Body of pancreas (tissue), 4 donors: Measurements from ENCODE around the gene P3H2. TPM values are rescaled to one million over a fixed set of nuclear protein-coding genes. Genes with fewer than 3 reads are reported as not detected.

Experiments used
- ATAC-seq: fragments of 150-250 bp; one replicate; pipeline ENCODE4 v1.9.1; 2016
- DNase-seq, 4 donors: peaks; one replicate each; pipeline ENCODE4 v3.0.0-alpha.2; 2019
- H3K27ac ChIP-seq, 4 donors: fragments of 200-600 bp; sonication (generic); 1 replicate in 3 of 4; 2 replicates in 1 of 4; pipeline versions ENCODE4 v1.5.1 to v1.6.1; 2016 to 2019; ENCODE audit warnings: mild to moderate bottlenecking in 1 of 4, mixed read lengths in 1 of 4, moderate library complexity in 1 of 4
- H3K27me3 ChIP-seq, 2 donors: fragments of 200-600 bp; sonication (generic); one replicate each; pipeline ENCODE4 v1.6.0; 2016; ENCODE audit warnings: mild to moderate bottlenecking in 1 of 2
- H3K36me3 ChIP-seq, 2 donors: fragments of 200-600 bp; sonication (generic); replicated peaks in 1 of 2; 2 replicates each; pipeline ENCODE4 v1.5.1; 2016; ENCODE audit warnings: low read depth in 2 of 2; ENCODE audit not compliant: insufficient read depth in 1 of 2
- H3K4me1 ChIP-seq: fragments of 200-600 bp; sonication (generic); one replicate; pipeline ENCODE4 v1.6.0; 2016
- H3K4me3 ChIP-seq, 2 donors: fragments of 200-600 bp; sonication (generic); 1 replicate in 1 of 2; 2 replicates in 1 of 2; pipeline ENCODE4 v1.5.1; 2016 to 2019
- H3K9me3 ChIP-seq, 3 donors: fragments of 200-600 bp; sonication (generic); 1 replicate in 2 of 3; 2 replicates in 1 of 3; pipeline ENCODE4 v1.5.1; 2016
- CTCF ChIP-seq, 7 experiments: fragments of 450-650 bp in 4 of 7; fragments of 200-600 bp in 3 of 7; sonication (generic) in 3 of 7; IDR thresholded peaks; one replicate each; pipeline ENCODE4 v1.5.1; 2016 to 2019; ENCODE audit warnings: antibody characterized with exemption in 7 of 7
- POLR2A ChIP-seq, 3 donors: fragments of 450-650 bp; IDR thresholded peaks; one replicate each; pipeline ENCODE4 v1.6.1; 2016; ENCODE audit warnings: antibody characterized with exemption in 3 of 3, mild to moderate bottlenecking in 2 of 3
- WGBS, 2 donors: methylation state at CpG; one replicate each; pipeline ENCODE4 v1.1.5; 2017; 5-methylcytosine and 5-hydroxymethylcytosine counted together
- intact Hi-C: fragments of 100-400 bp; cut with DNase I; formaldehyde crosslinking; loops from one replicate; pipeline ENCODE4 v1.15.1; 2023
- total RNA-seq, 2 donors: library from RNA; depleted of rRNA; stranded (reverse); fragments of >200 nt; gene quantifications; one replicate each; pipeline ENCODE4 v1.1.0, GENCODE V29; 2016

The P3H2 gene
- total RNA-seq, 2 donors from 2014 or later, result 3.0 to 35.5 TPM

GRCh38 chr3:190031887-190032752, 88.6 kb downstream of the P3H2 start:
- 32 to 35% methylated on average over 1 of the region's 1 CpG for WGBS, 2 donors
- ATAC-seq, result no peak
- no peak for DNase-seq

GRCh38 chr3:190027116-190027515, 93.6 kb downstream of the P3H2 start:
- DNase-seq, result no peak
- H3K4me3 ChIP-seq, result no peak overlapping the region
- no peaks in the 10 kb centered on the region for H3K36me3 ChIP-seq
- no peaks in the 10 kb centered on the region for H3K4me1 ChIP-seq
- 78 to 81% methylated on average over 3 of the region's 3 CpGs for WGBS, 2 donors
- TF ChIP-seq CTCF (IDR thresholded peaks at IDR 0.05) (no peak), POLR2A (IDR thresholded peaks at IDR 0.05) (no peak)
- ATAC-seq, result no peak
- no peaks in the 10 kb centered on the region for H3K9me3 ChIP-seq
- intact Hi-C loops, result no loop called here
- H3K27ac ChIP-seq, result no peak overlapping the region
- H3K27me3 ChIP-seq, result no peaks in the 10 kb centered on the region

More at GRCh38 chr3:190031887-190032752, 88.6 kb downstream of the P3H2 start:
- TF ChIP-seq CTCF (IDR thresholded peaks at IDR 0.05), result no peak
- TF ChIP-seq POLR2A (IDR thresholded peaks at IDR 0.05), result no peak
- intact Hi-C loops, result no loop called here
- Histone ChIP-seq H3K4me1 (no peaks in the 10 kb centered on the region), H3K4me3 (no peak overlapping the region), H3K27ac (no peak overlapping the region), H3K36me3 (no peaks in the 10 kb centered on the region), H3K9me3 (no peaks in the 10 kb centered on the region), H3K27me3 (no peaks in the 10 kb centered on the region)

DNA sequence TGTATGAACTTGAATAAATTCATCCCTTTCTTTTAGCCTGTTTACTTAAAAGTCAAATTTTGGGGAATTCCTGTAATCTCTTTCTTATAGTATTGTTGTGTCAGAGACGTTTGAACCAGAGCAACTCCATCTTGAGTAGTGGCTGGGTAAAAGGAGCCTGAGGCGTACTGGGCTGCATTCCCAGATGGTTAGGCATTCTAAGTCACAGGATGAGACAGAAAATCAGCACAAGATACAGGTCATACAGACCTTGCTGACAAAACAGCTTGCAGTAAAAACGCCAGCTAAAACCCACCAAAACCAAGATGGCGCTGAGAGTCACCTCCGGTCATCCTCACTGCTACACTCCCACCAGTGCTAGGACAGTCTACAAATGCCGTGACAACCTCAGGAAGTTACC, 94.5 kb downstream of the P3H2 start:
- 72 to 74% methylated on average over 6 of the region's 6 CpGs for WGBS, 2 donors
- no peaks in the 10 kb centered on the region for H3K9me3 ChIP-seq
- H3K36me3 ChIP-seq, result no peaks in the 10 kb centered on the region
- no peak for DNase-seq
- TF ChIP-seq POLR2A (IDR thresholded peaks at IDR 0.05) (no peak), CTCF (IDR thresholded peaks at IDR 0.05) (no peak)
- intact Hi-C loops, result no loop called here
- no peaks in the 10 kb centered on the region for H3K27me3 ChIP-seq
- H3K4me1 ChIP-seq, result no peaks in the 10 kb centered on the region
- ATAC-seq, result no peak
- H3K27ac ChIP-seq, result no peak overlapping the region
- no peak overlapping the region for H3K4me3 ChIP-seq

DNA sequence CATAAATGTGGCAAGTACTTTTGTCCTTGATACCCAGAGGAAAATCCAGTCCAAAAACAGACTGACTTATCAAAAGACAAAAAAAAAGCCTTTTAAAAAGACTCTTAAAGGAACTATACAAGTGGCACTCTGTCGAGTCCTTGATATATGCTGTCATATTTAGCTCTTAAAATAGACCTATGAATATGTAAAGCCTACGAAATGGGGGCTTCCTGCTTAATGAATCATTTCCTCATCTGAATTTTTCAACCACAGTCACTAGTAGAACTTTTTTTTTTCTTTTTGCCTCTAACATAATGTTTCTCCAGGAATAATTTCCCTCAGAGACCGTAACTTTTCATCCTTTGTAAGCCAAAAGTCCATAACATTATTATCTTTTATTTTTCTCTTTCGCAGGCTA, 95.8 kb downstream of the P3H2 start:
- TF ChIP-seq CTCF (IDR thresholded peaks at IDR 0.05) (no peak), POLR2A (IDR thresholded peaks at IDR 0.05) (no peak)
- 43 to 50% methylated on average over 4 of the region's 4 CpGs for WGBS, 2 donors
- H3K4me1 ChIP-seq, result no peaks in the 10 kb centered on the region
- H3K27me3 ChIP-seq, result no peaks in the 10 kb centered on the region
- no peaks in the 10 kb centered on the region for H3K36me3 ChIP-seq
- ATAC-seq (no peak), DNase-seq (no peak)
- H3K4me3 ChIP-seq, result no peak overlapping the region
- intact Hi-C loops, result no loop called here
- H3K27ac ChIP-seq, result no peak overlapping the region
- H3K9me3 ChIP-seq, result no peaks in the 10 kb centered on the region

GRCh38 chr3:190019844-190020243, 100.9 kb downstream of the P3H2 start:
- TF ChIP-seq POLR2A (IDR thresholded peaks at IDR 0.05) (no peak), CTCF (IDR thresholded peaks at IDR 0.05) (no peak)
- ATAC-seq (no peak), DNase-seq (no peak)
- H3K27ac ChIP-seq, result no peak overlapping the region
- WGBS, 2 donors, result 43 to 56% methylated on average over 2 of the region's 2 CpGs
- H3K27me3 ChIP-seq, result no peaks in the 10 kb centered on the region
- H3K4me1 ChIP-seq, result no peaks in the 10 kb centered on the region
- H3K36me3 ChIP-seq, result no peaks in the 10 kb centered on the region
- H3K9me3 ChIP-seq, result no peaks in the 10 kb centered on the region
- intact Hi-C loops, result no loop called here
- no peak overlapping the region for H3K4me3 ChIP-seq
